OCI-LY7 (cell line): Measurements from ENCODE around the gene ACP7. TPM values are rescaled to one million over a fixed set of nuclear protein-coding genes. Genes with fewer than 3 reads are reported as not detected.

Experiments used
- BruUV-seq: library from RNA; stranded (reverse); fragments of 400-500 nt; replicated peaks from 2 replicates; lab custom pipeline; 2021; lab: Mats Ljungman, UMichigan
- CTCF ChIA-PET: fragments of 300-600 bp; sonication (Branson Sonifier 250); formaldehyde crosslinking; loops from one replicate; lab custom pipeline; 2022; ENCODE audit warnings: antibody characterized with exemption; ENCODE audit not compliant: unreplicated experiment; lab: Charles Lee
- POLR2A ChIA-PET: fragments of 300-600 bp; sonication (Branson Sonifier 250); formaldehyde crosslinking; loops from one replicate; lab custom pipeline; 2022; ENCODE audit warnings: antibody characterized with exemption; lab: Charles Lee
- DNase-seq: peaks from one replicate; pipeline ENCODE4 v3.0.0-alpha.2; 2015; ENCODE audit warnings: low spot score
- H2AFZ ChIP-seq: fragments of 200-600 bp; sonication (generic), shearing (Covaris generic); 2 replicates; pipeline ENCODE4 v1.6.1; 2014; ENCODE audit warnings: mild to moderate bottlenecking, antibody characterized with exemption, low read length, moderate library complexity
- H3K27ac ChIP-seq: fragments of 200-600 bp; sonication (generic); 2 replicates; pipeline ENCODE4 v1.5.1; 2014; ENCODE audit warnings: mixed run types, low read depth, mild to moderate bottlenecking, moderate library complexity, low read length, inconsistent platforms; ENCODE audit not compliant: poor library complexity, severe bottlenecking
- H3K36me3 ChIP-seq: fragments of 200-600 bp; sonication (generic); 2 replicates; pipeline ENCODE4 v1.6.1; 2014; ENCODE audit warnings: mild to moderate bottlenecking, antibody characterized with exemption, low read length, moderate library complexity, mixed read lengths; ENCODE audit not compliant: insufficient read depth
- H3K4me1 ChIP-seq: fragments of 200-600 bp; sonication (generic); 2 replicates; pipeline ENCODE4 v1.5.1; 2014; ENCODE audit warnings: mild to moderate bottlenecking, low read length; ENCODE audit not compliant: insufficient read depth, poor library complexity, severe bottlenecking
- H3K4me2 ChIP-seq: fragments of 200-600 bp; sonication (generic); 2 replicates; pipeline ENCODE4 v1.6.1; 2014; ENCODE audit warnings: mild to moderate bottlenecking, low read length
- H3K4me3 ChIP-seq: fragments of 200-600 bp; sonication (generic); 2 replicates; pipeline ENCODE4 v1.5.1; 2014; ENCODE audit warnings: mild to moderate bottlenecking, low read depth, low read length; ENCODE audit not compliant: poor library complexity, severe bottlenecking
- H3K79me2 ChIP-seq: fragments of 200-600 bp; sonication (generic); 2 replicates; pipeline ENCODE4 v1.6.1; 2016; ENCODE audit warnings: low read depth, mild to moderate bottlenecking, low read length, moderate library complexity, mixed read lengths; ENCODE audit not compliant: insufficient read depth
- H3K9me2 ChIP-seq: fragments of 200-600 bp; sonication (generic); 2 replicates; pipeline ENCODE4 v1.6.1; 2016; ENCODE audit warnings: mild to moderate bottlenecking, low read length, mixed read lengths; ENCODE audit not compliant: insufficient read depth
- H3K9me3 ChIP-seq: fragments of 200-600 bp; sonication (generic); 2 replicates; pipeline ENCODE4 v1.6.1; 2014; ENCODE audit warnings: mild to moderate bottlenecking, mixed run types, low read length, mixed read lengths
- H4K20me1 ChIP-seq: fragments of 200-600 bp; sonication (generic); 2 replicates; pipeline ENCODE4 v1.6.1; 2014; ENCODE audit warnings: mild to moderate bottlenecking, antibody characterized with exemption, low read length, moderate library complexity, mixed read lengths; ENCODE audit not compliant: insufficient read depth
- CTCF ChIP-seq: fragments of 200-600 bp; sonication (generic); conservative IDR thresholded peaks from 2 replicates; pipeline ENCODE4 v1.5.1; 2014; ENCODE audit warnings: mild to moderate bottlenecking, antibody characterized with exemption, low read length, moderate library complexity, mixed read lengths
- EZH2phosphoT487 ChIP-seq: fragments of 200-600 bp; sonication (generic); IDR thresholded peaks from 2 replicates; pipeline ENCODE4 v1.6.1; 2018; ENCODE audit warnings: low read depth, borderline replicate concordance, mild to moderate bottlenecking, mixed run types, antibody characterized with exemption, low read length, moderate library complexity, mixed read lengths
- intact Hi-C: fragments of 100-400 bp; cut with micrococcal nuclease; formaldehyde crosslinking; loops from one replicate; pipeline ENCODE4 v1.10.0; 2022; ENCODE audit not compliant: unreplicated experiment
- total RNA-seq, 2 experiments: library from RNA; depleted of rRNA in 1 of 2; stranded (reverse); fragments of >200 nt in 1 of 2; shearing (Covaris generic) in 1 of 2; gene quantifications; 2 replicates each; pipeline ENCODE4 v1.2.3, GENCODE V29; 2014 to 2022

Gene ACP7
- total RNA-seq, 2 experiments from 2014 or later: not detected

- Histone ChIP-seq H3K9me3 (no peaks in the 10 kb centered on the region), H4K20me1 (no peaks in the 10 kb centered on the region), H3K79me2 (no peaks in the 10 kb centered on the region), H3K4me1 (no peaks in the 10 kb centered on the region), H3K9me2 (no peaks in the 10 kb centered on the region), H3K4me2 (no peak overlapping the region), H3K4me3 (no peak overlapping the region), H3K36me3 (no peaks in the 10 kb centered on the region), H3K27ac (no peak overlapping the region), H2AFZ (no peak overlapping the region)
- BruUV-seq: no TSS peak
- no peak for DNase-seq
- ChIA-PET POLR2A (no interaction called here), CTCF (no interaction called here)
- TF ChIP-seq EZH2phosphoT487 (no peak), CTCF (no peak)
- intact Hi-C loops: no loop called here
Measured at GRCh38 chr19:39155741-39156140, 71.6 kb downstream of the ACP7 start.

- ChIA-PET CTCF (no interaction called here), POLR2A (no interaction called here)
- no peak overlapping the region for H2AFZ ChIP-seq
- H3K4me3 ChIP-seq: no peak overlapping the region
- TF ChIP-seq CTCF: no peak
- TF ChIP-seq EZH2phosphoT487: no peak
- no peaks in the 10 kb centered on the region for H3K4me1 ChIP-seq
- no peaks in the 10 kb centered on the region for H4K20me1 ChIP-seq
- H3K4me2 ChIP-seq: no peak overlapping the region
- DNase-seq: no peak
- no TSS peak for BruUV-seq
- no peaks in the 10 kb centered on the region for H3K9me2 ChIP-seq
- intact Hi-C loops: no loop called here
- H3K27ac ChIP-seq: no peak overlapping the region
- H3K79me2 ChIP-seq: no peaks in the 10 kb centered on the region
- H3K9me3 ChIP-seq: no peaks in the 10 kb centered on the region
- H3K36me3 ChIP-seq: no peaks in the 10 kb centered on the region
Measured at GRCh38 chr19:39156326-39157230, 72.4 kb downstream of the ACP7 start.
